ENCODE data around the gene UBE2D1.

UBE2D1 gene

DNA sequence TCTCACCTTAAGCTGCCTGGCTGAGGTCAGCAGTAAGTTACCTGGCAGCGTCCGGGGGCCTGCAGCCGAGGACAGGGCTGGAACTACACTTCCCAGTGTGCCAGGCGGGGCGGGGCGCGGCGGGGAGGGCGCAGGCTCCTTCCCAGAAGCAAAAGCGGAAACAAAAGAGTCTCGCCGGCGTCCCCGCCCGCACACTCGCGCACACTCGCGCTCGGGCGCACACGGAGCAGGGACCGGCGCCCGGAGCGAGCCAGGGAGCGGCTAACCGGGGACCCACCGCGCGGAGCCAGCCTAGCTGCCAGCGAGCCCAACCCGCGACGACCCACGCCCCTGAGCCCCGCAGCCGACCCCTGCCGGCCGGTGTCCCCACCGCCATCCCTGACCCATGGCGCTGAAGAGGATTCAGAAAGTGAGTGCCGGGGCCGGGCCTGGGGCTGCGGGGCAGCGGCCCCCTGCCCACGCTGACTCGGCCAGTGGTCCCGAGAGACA, at the start of gene UBE2D1:
Gene UBE2D1 (plus strand): TSS at position 190 of the 489 bp plus-strand sequence. CDS start 196 bp downstream, at position 386.
- peak; percentile 37 for DNase-seq

DNA sequence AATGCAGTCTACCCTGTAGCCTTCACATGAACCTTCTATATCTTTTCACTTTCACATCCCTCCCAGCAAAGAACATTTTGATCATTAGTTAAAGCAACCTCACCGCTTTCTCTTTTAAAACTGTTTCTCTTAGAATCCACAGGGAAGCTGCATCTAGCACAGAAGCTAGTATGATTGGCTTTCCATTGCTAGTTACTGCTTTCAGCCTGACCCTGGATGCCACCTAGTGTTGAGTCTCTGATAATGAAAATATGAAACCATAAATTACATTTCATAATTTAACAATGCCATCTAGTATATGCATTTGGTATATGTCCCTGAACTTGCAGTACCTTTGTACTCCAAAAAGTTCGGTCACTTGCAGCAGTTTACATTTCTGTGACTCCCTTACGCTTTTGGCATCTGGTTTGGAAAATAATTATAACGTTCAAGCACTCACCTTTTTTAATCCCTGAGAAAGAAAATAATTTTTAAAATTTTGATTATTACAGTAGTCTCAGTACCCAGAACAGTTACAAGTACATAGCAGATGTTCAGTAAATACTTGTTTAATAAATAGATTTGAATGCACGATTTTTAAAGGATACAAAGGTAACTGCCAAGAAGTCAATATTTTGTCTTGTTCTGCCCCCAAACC, 43.1 kb upstream of the UBE2D1 start:
- peak; percentile 46 for DNase-seq

DNA sequence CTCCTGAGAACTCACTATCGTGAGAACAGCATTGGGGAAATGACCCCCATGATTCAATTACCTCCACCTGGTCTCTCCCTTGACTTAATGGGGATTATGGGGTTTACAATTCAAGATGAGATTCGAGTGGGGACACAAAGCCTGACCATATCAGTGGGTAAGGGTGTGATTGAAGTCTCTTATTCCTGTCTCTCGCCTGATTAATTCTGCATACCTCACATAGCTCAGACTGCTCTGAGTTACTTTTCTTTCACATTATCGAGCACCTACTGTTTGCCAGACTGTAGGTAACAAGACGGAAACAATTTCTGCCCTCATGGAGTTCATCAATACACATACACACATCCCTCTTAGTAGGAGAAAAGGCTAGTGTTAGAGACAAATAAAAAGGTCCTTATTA, 40.8 kb upstream of the UBE2D1 start:
- DNase-seq: no peak

DNA sequence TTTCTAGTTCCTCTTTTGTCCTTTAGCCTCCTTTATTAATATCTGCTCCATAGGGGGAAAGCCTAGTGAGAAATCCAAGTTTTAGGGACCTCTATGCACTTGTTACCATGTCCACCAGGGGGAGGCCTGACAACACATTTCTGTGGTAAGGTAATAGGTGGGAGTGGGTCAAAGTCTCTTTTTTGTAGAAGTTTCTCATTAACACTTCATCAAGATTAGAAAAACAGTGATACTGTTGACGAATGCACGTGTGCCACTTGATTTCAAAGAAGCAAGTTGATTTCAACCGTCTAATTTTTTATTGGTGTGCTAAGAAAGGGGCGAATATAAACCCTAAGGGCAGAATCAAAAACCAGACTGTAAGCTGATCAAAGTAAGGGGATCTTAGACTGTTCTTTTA, 35.2 kb upstream of the UBE2D1 start:
- peak; percentile 32 for DNase-seq

DNA sequence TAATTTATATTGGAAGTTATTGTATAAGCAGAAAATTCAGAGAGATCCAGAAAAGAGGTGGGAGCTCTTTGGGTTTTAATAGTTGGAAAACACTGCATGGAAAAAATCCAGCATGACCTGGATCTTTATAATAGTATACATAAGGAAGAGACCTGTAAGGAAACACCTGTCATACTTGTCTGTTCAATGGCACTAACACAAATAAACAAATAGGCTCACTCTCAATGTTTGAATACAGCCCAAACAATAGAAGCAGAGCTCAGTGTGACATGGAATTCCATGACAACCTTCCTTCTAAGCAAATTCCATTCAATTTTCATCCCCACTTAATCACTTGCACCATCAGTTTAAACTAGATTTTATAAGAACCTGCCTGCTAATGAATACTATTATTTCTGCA, 34.1 kb upstream of the UBE2D1 start:
- DNase-seq: no peak

DNA sequence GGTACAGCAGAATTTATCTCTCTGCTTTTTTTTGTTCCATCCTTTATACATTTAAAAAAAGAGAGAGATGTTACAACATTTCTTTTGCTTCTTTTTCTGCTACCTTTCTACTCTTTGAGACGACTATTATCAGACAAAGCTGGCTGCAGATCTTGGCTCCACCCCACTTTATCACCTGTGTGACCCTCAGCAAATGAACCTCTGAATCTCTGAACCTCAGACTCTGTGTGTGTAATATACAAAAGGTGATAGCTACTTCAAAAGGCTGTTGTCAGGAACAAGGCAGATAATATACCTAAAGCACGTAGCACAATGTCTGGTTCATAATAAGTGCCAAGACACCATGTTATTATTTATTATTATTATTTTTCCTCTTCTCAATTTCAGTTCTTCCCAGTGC, 32.6 kb upstream of the UBE2D1 start:
- DNase-seq: no peak

DNA sequence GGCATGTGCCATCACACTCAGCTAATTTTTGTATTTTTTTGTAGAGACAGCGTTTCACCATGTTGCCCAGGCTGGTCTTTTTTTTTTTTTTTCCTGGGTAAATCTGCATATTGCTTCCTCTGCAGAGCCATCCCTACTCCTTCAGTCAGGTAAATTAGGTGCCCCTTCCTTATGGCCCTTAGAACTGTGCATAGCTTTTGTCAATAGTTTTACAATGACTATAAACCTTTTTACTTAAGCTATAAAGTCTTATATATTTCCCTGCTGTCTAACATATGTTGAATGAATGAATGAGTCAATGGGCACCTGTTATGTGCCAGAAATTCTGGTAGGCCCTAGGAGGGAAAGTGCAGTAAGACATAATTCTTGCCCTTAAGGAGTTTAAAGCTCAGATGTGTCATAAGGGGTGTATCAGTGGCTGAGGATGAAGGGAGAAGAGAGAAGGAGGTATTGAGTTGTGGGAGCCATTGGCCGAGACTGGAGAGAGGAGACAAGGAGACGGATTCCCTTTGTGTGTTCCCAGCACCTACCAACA, 30.6 kb upstream of the UBE2D1 start:
- no peak for DNase-seq

DNA sequence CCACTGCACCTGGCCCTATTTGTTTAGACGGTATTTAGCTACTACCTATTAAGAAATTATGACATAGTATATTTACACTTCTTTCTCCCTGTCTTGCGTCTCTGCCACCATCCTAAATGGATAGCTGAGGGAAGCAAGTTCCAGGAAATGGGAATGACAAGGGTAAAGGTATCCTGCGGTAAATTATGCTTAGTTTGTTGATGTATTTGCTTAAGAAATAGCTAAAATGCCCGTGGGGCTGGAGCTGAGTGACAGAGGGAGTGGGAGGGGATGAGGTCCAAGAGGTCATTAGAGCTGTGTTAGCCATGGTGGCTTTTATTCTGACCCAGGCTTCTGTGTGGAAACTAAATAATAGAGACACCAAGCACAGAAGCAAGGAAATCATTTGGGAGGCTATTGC, 29.0 kb upstream of the UBE2D1 start:
- no peak for DNase-seq

DNA sequence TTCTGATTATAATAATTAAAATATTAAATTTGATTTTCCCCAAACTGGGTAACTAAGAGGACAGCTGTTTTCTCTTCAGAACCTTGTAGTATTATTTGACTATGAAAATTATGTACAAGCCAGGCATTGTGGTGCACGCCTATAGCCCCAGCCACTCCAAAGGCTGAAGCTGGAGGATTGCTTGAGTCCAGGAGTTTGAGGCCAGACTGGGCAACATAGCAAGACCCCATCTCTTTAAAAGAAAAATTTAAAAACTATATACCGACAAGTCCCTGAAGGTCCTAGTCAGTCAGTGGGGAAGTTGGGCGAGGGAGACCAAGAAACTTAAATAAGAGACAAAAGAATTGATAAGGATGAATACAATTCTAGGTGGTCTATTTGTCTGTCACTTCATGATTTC, 27.1 kb upstream of the UBE2D1 start:
- DNase-seq: no peak

DNA sequence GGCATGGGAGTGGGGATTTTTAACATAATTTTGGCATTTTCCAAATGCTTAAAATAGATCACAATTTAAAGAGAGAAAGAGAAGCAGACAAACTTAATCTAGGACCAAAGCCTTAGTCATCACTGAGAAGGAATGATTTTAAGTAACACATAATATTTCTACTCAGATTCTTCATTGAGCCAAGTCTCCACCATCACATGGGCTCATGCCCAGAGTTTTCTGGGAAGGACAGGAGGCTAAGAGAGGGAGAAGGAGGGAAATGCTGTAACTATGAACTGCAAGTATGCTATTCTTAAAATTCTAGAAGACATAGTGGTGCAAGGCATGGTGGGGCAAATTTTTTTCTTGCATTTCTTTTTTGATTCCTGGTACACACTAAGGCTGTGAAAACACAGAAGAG, 23.8 kb upstream of the UBE2D1 start:
- no peak for DNase-seq

DNA sequence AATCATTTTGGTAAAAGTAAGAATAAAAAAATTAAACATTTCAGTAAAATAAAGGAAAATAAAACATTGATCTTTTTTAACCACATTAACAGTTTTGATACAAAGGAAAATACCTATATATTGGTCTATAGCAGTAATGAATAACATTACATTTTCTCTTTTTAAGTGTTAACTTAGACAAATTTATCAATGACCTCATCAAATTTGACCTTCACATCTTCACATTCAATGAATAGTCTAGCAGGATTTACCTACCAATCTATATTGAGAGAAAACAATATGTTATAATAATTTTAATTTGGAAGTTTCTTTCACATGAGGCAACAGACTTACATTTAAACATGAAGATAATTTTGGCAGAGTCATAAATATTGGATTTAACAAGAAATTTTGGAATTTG, 17.9 kb upstream of the UBE2D1 start:
- DNase-seq: no peak

DNA sequence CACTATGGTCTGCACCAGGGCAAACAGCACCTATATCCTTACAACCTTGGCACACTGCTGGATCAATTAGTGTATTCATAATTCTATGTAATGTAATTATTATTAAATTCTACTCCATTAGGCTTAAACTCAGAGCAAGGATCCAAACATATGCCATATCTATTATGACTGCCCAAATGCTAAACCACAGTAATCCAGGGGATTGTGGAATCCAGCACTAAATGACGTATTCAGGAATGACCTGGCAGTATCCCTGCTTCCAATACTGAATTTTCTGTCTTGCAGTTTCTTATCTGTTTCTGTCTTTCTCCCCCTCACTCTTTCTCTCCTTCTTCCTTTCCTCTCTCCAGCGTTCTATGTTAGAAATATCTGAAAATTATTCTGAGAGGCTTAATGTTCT, 16.5 kb upstream of the UBE2D1 start:
- DNase-seq: no peak

DNA sequence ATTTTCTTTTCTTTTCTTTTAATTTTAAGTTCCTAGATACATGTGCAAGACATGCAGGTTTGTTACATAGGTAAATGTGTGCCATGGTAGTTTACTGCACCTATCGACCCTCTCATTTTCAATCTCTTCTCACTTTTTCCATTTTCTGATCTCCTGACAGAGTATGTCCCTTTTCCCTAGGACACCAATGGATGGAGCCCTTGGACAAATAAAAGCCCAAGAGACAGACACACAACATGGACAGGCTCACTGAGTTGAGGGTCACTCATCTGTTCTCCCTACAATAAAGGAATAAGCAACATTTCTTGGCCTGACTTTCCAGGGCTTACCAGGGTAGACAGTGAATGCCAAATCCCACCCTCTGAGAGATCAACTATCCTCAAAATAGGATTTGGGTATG, 15.2 kb upstream of the UBE2D1 start:
- no peak for DNase-seq

DNA sequence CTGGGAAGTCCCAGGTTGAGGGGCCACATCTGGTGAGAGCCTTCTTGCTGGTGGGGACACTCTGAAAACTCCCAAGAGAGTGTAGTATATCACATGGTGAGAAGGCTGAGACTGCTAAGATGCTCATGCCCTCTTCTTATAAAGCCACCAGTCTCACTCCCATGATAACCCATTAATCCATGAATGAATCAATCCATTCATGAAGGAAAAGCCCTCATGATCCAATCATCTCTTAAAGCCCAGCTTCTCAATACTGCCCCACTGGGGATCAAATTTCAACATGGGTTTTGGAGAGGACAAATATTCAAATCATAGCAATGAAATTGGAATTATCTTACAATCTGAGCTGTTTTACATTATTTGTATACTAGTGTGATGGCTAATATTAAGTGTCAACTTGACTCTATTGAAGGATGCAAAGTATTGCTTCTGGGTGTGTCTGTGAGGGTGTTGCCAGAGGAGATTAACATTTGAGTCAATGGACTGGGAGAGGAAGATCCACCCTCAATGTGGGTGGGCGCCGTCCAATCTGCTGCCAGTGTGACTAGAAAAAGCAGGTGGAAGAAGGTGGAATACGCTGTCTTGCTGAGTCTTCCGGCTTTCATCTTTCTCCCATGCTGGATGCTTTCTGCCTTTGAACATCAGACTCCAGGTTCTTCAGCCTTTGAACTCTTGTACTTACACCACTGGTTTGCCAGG, 14.3 kb upstream of the UBE2D1 start:
- no peak for DNase-seq

DNA sequence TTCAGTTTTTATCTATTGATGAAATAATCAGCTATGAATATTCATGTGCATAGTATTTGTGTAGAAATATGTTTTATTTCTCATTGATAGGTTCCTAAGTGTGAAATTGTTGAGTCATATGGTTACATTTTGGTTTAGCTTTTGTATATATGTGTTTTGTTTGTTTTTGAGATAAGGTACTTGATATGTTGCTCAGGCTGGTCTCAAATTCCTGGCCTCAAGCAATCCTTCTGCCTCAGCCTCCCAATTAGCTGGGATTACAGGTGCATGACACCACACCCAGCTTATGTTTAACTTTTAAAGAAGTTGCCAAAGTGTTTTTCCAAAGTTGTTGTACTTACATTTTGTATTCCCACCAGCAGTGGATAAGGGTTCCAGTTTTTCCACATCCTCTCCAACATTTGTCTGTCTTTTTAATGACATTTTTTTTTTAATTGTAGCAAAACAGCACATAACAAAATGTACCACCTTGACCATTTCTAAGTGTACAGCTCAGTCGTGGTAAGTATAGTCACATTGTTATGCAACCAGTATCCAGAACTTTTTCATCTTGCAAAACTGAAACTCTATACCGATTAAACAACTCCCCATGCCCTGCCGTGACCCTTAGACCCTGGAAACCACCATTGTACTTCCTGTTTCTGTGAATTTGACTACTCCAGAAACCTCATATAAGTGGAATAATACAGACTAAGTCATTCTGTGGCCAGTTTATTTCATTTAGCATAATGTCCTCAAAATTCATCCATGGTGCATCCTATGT, 12.6 kb upstream of the UBE2D1 start:
- DNase-seq: no peak

DNA sequence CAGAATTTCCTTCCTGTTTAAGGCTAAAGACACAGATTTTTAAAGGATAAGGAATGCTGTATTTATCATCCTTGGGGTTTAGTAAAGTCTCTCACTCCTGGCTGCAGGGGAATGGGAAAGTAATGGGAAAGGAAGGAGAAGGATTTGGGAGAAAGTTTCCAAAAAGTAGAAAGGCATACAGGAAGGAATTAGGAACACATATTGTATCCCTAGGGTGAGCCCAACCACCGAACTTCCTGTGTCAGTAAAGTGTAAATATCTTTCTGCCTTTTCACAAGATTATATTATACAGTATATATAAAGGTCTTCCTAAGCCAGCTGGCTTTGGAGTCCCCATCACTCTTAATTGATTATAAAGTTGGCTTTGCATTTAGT, 12.0 kb upstream of the UBE2D1 start:
- no peak for DNase-seq

DNA sequence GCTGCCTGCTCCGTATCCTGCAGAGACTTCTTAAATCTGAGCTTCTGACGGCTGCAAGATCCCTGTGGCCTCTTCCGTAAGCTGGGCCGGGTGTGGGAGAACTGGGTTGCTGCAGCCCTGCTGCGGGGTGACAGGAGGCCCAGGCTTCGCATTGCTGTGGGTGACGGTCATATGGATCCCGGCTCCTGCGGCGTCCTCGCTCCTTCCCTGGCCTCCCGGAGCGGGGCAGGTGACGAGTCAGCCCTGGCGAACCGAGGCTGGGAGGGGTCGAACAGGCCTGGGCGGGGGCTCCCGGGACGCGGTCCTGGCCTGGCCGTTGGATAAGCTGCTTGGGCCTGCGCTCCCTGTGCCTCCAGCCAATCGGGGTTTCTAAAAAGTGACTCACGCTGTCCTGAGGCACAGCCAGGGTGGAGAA, 7.8 kb upstream of the UBE2D1 start:
- DNase-seq: no peak

DNA sequence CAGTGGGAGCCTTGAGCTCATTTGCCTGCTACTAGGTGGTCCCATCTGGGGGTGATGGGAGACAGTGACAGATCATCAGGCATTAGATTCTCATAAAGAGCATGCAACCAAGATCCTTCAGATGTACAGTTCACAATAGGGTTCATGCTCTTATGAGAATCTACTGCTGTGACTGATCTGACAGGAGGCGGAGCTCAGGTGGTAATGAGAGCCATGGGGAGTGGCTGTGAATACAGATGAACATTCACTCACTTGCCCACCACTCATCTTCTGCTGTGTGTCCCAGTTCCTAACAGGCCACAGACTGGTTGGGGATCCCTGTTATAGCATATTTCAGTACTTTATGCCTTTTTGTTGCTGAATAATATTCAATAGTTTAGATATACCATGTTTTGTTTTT, 6.6 kb upstream of the UBE2D1 start:
- DNase-seq: no peak

DNA sequence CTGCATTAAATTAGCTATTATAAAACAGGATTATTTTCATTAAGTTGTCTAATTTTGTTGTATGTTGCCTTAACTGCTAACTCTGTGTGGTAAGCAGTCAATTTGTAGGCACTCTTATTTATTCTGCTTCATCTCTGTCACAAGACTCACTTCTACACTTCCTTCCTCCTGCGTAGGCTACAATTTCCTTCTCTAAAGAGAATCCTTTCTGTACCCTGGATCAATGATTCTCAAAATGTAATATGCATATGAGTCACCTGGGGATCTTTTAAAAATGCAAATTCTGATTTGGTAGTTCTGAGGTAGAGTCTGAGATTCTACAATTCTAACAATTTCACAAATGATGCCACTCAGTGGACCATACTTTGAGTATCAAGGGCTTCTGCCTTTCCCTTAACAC, 4.4 kb upstream of the UBE2D1 start:
- DNase-seq: no peak

DNA sequence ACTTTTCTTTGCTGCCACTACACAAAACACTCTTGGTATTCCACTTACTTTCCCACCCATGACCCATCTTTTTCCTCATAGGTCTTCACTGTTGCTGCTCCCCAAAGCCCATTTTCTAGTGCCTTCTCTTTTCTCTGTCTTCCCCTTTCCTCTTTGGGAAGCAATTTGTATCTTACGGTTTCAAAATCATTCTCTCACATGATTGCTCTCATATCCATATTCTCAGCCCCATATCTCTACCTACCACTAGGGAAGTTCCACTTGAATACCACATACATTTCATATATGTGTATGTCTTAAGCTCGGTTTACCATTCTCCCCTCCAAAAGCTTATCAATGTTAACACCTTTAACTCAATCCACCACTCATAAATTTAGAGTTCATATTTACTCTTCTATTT, 3.2 kb upstream of the UBE2D1 start:
- no peak for DNase-seq

DNA sequence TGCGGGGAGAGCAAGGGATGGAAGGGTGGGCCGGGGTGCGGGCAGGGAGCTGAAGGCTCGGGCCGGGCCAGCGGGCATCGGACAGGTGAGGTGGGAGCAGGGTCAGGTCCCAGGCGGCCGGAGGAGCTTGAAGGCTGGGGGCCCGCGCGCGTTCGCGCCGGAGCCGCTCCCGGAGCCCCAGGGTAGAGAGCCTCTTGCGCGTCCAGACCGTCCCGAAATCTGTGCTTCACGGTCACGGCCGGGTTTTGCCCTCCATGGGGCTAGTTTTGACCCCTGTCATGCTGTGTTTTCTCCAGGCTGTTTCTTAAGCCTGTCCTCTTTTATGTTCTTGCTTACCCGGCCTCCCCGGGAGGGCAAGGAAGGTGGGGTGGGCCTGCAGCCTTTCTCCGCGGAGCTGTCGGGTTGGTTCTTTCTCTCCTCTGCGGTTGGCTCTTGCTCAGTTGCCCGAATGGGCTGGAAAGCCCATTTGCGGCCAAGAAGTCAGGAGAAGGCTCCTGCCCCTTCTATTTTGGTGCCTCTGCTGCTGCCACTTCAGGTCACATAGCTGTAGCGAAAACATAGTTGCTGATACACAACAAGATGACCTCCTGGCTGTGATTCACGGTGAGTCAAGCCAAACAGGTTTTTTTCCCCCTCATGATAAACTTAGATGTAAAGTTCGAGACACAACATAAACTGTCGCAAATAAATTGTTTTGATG, 650 bp downstream of the UBE2D1 start:
- DNase-seq: no peak

DNA sequence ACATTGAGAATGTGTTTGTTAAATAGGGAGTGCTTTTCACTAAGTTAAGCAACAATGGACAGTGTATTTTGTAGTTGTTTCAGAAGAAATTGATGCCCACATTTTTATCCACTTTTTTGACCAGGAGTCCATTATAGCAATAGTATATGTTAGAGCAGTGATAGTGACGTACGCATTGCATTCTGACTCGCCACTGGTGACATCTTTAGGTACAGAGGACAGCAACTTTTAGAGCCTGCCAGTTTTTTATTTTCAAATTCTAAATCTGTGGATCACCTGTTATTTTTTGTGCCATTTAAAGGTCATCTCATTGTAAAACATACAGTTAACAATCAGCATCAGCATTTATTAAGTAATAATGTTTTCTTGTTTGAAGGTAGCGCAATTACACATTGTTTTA, 1.4 kb downstream of the UBE2D1 start:
- DNase-seq: no peak

DNA sequence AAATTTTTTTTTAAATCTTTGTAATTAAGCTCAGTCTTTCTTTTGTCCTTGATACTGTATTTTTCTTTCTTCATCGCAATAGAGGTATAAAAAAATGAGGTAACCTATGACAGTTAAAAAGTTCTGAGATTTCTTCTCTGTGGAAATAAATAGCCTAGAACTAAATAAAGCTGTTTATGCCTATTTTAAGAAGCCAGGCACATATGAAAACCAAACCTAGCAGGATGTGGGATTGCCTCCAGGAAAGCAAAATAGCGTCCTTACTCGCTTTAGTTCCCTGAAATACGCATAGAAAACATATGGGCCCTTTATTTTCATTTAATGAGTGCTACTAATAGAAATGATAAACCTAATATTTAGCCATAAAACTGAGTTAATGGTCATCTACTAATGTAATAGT, 6.6 kb downstream of the UBE2D1 start:
- no peak for DNase-seq
